Spinal cord (tissue), 10 donors: ENCODE measurements around the gene TTLL10. TPM values are rescaled to one million over a fixed set of nuclear protein-coding genes. Genes with fewer than 3 reads are reported as not detected.

Source experiments
- DNase-seq, 6 donors: peaks; one replicate each; pipeline versions ENCODE4 v3.0.0 to v3.0.0-alpha.2; 2013 to 2015; ENCODE audit warnings: low spot score in 6 of 6, low read depth in 4 of 6
- H3K27ac ChIP-seq: one replicate; pipeline ENCODE4 v1.5.1; 2013; ENCODE audit warnings: low read depth, low read length, control low read depth
- H3K27me3 ChIP-seq: one replicate; pipeline ENCODE4 v1.6.1; 2013; ENCODE audit warnings: low read length; ENCODE audit not compliant: control insufficient read depth, insufficient read depth
- H3K36me3 ChIP-seq: one replicate; pipeline ENCODE4 v1.6.1; 2013; ENCODE audit warnings: low read length; ENCODE audit not compliant: control insufficient read depth, insufficient read depth
- H3K4me1 ChIP-seq: one replicate; pipeline ENCODE4 v1.6.1; 2013; ENCODE audit warnings: low read length; ENCODE audit not compliant: control insufficient read depth, insufficient read depth
- H3K4me3 ChIP-seq: one replicate; pipeline ENCODE4 v1.5.1; 2013; ENCODE audit warnings: low read depth, low read length, control low read depth
- H3K9me3 ChIP-seq: one replicate; pipeline ENCODE4 v1.6.1; 2013; ENCODE audit warnings: low read length; ENCODE audit not compliant: control insufficient read depth, insufficient read depth
- WGBS: methylation state at CpG from one replicate; pipeline ENCODE4 v1.1.5; 2013; ENCODE audit warnings: missing lambda C conversion rate; ENCODE audit not compliant: insufficient coverage; 5-methylcytosine and 5-hydroxymethylcytosine counted together
- polyA plus RNA-seq, 2 donors: library from polyadenylated mRNA; unstranded; fragments of 120-200 nt; gene quantifications; one replicate each; pipeline ENCODE4 v1.2.1, GENCODE V29; 2013; ENCODE audit not compliant: insufficient read length in 2 of 2
- total RNA-seq, 2 donors: library from RNA; depleted of rRNA in 1 of 2; stranded (reverse); fragments of 120-200 nt in 1 of 2; fragments of >200 nt in 1 of 2; gene quantifications; one replicate each; pipeline versions ENCODE4 v1.2.3 to v1.2.4, GENCODE V29; 2013 to 2014
- donor health status: healthy.

TTLL10 gene
- total and polyA plus RNA-seq, 4 donors = 0.79 to 2.1 (median 1.2) TPM

- Histone ChIP-seq H3K27ac (no peak overlapping the region), H3K9me3 (no peaks in the 10 kb centered on the region), H3K36me3 (peaks cover 2% of the 10 kb centered on the region), H3K27me3 (no peaks in the 10 kb centered on the region), H3K4me1 (peaks cover 23% of the 10 kb centered on the region), H3K4me3 (no peak overlapping the region)
- whole genome bisulfite sequencing = 86% methylated on average over 41 of the region's 43 CpGs
- no peak for DNase-seq
Observed at GRCh38 chr1:1130206-1131120, 43.2 kb upstream of the TTLL10 start.

GRCh38 chr1:1132042-1132950 is 41.4 kb upstream of the TTLL10 start:
- peaks cover 2% of the 10 kb centered on the region for H3K36me3 ChIP-seq
- no peaks in the 10 kb centered on the region for H3K9me3 ChIP-seq
- DNase-seq = no peak
- peaks cover 4% of the 10 kb centered on the region for H3K27me3 ChIP-seq
- H3K27ac ChIP-seq = no peak overlapping the region
- WGBS = 83% methylated on average over 40 of the region's 48 CpGs
- H3K4me3 ChIP-seq = no peak overlapping the region
- H3K4me1 ChIP-seq = peaks cover 37% of the 10 kb centered on the region

DNA sequence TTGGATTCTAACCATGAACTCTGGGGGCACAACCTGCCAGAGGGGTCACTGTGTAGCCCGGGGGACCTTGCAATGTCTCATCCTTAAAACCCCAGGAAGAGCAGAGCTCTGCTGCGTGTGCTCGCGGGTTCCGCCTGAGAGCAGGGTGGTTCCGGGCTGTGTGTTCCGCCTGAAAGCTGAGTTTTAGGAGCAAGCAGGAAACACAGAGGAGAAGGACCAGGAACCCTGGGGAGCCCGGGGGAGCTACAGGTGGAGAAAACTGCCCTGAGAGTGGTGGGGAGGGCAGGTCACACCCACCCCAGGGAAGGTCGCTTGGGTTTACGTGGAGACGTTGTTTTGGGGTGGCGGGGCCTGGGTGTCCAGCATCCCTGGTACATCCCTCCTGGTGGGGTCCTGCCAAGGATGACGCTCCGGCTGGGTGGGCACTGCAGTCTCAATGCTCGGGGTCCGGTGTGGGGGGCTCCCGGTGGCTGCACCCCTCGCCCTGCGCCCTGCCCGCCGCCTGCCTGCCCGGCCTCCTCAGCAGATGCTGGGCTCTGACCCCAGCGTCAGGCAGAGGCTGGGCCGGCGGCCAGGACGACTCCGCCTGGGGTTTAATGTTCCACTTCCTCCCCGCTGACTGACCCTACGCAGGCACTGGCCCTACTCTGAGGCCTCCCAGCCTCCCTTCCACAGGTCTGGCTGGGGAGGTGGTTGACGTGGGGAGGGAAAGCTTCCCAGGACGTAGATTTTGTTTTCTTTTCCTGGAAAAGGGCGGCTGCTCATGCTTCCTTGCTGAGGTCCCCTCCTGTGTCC is 40.5 kb upstream of the TTLL10 start:
- peak in 1 of 6 donors; percentile 55 for DNase-seq
- Histone ChIP-seq H3K9me3 (no peaks in the 10 kb centered on the region), H3K4me3 (no peak overlapping the region), H3K27me3 (peaks cover 12% of the 10 kb centered on the region), H3K4me1 (peaks cover 36% of the 10 kb centered on the region), H3K27ac (no peak overlapping the region), H3K36me3 (peaks cover 2% of the 10 kb centered on the region)
- WGBS = 80% methylated on average over 27 of the region's 32 CpGs

DNA sequence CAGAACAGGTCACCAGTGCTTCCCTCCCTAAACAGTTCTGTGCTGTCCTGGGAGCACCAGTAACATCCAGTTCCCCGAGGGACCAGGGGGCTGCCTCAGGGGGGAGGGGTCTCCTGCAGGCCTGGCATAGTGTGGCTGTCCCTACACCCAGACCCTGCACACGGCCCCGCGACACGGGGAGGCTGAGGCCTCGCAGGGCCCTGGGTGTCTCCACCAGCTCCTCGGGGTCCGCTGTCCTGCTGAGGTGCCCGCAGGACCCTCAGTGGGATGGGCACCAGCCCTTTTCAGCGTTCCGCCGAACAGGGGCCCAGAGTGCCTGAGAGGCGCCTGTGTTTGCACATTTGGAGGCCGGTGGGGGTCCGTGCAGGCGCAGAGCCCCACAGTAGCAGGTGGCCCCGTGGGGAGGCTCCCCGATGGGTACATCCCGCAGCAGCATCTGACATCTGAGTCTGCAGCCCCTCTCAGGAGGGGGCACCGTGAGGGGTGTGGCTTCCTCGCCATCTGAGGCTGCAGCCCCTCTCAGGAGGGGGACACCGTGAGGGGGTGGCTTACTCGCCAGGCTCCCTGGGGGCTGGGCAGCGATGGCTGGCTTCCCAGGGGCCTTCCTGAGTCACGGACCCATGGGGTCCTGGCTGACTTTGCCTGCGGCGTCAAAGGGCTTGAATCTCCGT is 39.2 kb upstream of the TTLL10 start:
- Histone ChIP-seq H3K4me1 (peaks cover 26% of the 10 kb centered on the region), H3K36me3 (peaks cover 2% of the 10 kb centered on the region), H3K27ac (no peak overlapping the region), H3K4me3 (no peak overlapping the region), H3K27me3 (peaks cover 12% of the 10 kb centered on the region), H3K9me3 (no peaks in the 10 kb centered on the region)
- DNase-seq = no peak
- 85% methylated on average over 26 of the region's 28 CpGs for WGBS

DNA sequence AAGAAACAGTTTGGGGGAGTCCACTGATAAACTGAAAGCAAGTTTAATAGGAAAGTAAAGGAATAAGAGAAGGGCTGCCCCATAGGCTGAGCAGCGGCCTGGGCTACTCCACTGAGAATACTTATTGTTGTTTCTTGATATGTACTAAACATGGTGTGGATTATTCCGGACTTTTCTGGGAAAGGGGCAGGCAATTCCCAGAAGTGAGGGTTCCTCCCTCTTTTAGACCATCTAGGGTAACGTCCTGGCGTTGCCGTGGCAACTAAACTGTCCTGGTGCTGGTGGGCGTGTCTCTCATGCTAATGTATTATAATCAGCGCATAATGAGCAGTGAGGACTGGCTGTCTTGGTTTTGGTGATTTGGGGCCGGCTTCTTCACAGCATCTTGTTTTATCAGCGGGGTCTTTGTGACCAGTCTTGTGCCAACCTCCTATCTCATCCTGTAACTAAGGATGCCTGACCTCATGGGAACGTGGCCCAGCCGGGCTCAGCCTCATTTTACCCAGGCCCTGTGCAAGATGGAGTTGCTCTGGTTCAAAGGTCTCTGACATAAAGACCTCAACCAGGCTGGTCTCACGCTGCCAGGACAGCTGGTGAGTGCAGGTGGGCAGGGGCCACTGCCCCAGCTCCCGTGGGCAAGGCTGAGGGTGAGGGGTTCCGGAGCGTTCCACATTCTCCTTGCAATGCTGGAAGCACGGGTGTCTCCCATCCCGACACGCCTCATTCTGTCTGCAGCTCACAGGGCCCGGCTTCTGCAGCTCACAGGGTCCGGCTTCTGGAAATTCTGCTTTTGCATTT is 38.1 kb upstream of the TTLL10 start:
- Histone ChIP-seq H3K27me3 (peaks cover 12% of the 10 kb centered on the region), H3K9me3 (no peaks in the 10 kb centered on the region), H3K4me1 (peaks cover 26% of the 10 kb centered on the region), H3K27ac (no peak overlapping the region), H3K36me3 (peaks cover 2% of the 10 kb centered on the region), H3K4me3 (no peak overlapping the region)
- 53% methylated on average over 16 of the region's 20 CpGs for WGBS
- peak in 2 of 6 donors; percentile 76 for DNase-seq

- Histone ChIP-seq H3K4me1 (peaks cover 26% of the 10 kb centered on the region), H3K4me3 (no peak overlapping the region), H3K27ac (no peak overlapping the region), H3K9me3 (no peaks in the 10 kb centered on the region), H3K36me3 (peaks cover 2% of the 10 kb centered on the region), H3K27me3 (peaks cover 14% of the 10 kb centered on the region)
- 18% methylated on average over 48 of the region's 48 CpGs for WGBS
- DNase-seq = no peak
Observed at GRCh38 chr1:1136547-1137230, 37.0 kb upstream of the TTLL10 start.

GRCh38 chr1:1137256-1138045 is 36.2 kb upstream of the TTLL10 start:
- Histone ChIP-seq H3K27me3 (peaks cover 14% of the 10 kb centered on the region), H3K36me3 (peaks cover 2% of the 10 kb centered on the region), H3K9me3 (no peaks in the 10 kb centered on the region), H3K4me1 (peaks cover 26% of the 10 kb centered on the region), H3K4me3 (no peak overlapping the region), H3K27ac (no peak overlapping the region)
- DNase-seq = no peak
- 3% methylated on average over 22 of the region's 36 CpGs for WGBS
